ENCODE measurements around the gene OR6T1. TPM values are rescaled to one million over a fixed set of nuclear protein-coding genes. Genes with fewer than 3 reads are reported as not detected.

OR6T1 gene
- total and polyA plus RNA-seq, 2 donors (not counting 1 experiment from before 2014, with no cell fraction given): not detected

DNA sequence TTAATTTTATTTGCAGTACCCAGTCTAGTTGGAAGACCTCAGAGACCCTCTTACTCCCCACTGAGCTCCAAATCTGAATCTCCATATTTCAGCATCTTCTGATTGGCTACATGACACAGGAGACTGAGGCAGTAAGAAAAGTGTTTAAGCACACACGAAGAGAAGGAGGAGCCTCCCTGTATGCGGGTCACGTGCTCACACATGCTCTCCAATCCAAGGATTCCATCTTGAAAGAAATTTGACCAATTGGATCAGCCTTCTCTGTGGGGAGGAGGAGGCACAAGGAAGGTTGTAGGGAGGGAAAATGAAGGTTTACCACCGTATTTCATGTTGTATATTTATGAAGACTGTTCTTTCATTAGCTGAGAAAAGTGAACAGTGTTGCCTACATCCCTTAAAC is 1.2 kb downstream of the OR6T1 start:
- no peak for ATAC-seq (ENCODE audit: low read depth)

DNA sequence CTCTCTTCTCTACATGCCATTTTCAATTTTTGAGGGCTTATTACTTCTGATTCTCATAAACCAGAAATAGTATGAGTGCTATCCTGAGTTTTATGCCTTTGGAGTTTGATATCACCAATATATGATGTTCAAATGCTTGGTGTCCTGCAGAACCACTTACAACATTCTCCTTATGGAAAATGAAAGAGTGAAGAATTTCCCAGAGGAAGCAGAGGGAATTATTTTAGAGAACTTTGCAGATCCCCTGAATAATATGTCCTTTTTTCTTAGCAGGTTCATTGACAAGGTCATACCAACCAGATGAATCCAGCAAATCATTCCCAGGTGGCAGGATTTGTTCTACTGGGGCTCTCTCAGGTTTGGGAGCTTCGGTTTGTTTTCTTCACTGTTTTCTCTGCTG is 4.3 kb downstream of the OR6T1 start, which contains the start of gene OR4D5:
Gene OR4D5 (plus strand): TSS at position 301 of the 400 bp plus-strand sequence. CDS start 0 bp downstream, at position 301.
- ATAC-seq (ENCODE audit: low read depth) (no peak), DNase-seq (no peak)
- TF ChIP-seq, protein P1, sequence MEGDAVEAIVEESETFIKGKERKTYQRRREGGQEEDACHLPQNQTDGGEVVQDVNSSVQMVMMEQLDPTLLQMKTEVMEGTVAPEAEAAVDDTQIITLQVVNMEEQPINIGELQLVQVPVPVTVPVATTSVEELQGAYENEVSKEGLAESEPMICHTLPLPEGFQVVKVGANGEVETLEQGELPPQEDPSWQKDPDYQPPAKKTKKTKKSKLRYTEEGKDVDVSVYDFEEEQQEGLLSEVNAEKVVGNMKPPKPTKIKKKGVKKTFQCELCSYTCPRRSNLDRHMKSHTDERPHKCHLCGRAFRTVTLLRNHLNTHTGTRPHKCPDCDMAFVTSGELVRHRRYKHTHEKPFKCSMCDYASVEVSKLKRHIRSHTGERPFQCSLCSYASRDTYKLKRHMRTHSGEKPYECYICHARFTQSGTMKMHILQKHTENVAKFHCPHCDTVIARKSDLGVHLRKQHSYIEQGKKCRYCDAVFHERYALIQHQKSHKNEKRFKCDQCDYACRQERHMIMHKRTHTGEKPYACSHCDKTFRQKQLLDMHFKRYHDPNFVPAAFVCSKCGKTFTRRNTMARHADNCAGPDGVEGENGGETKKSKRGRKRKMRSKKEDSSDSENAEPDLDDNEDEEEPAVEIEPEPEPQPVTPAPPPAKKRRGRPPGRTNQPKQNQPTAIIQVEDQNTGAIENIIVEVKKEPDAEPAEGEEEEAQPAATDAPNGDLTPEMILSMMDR (IDR thresholded peaks at IDR 0.05): no peak
- TF ChIP-seq EZH2 (IDR thresholded peaks at IDR 0.05; ENCODE audit: borderline replicate concordance, insufficient read depth, low read depth, low read length, poor library complexity, severe bottlenecking): no peak
- H3K4me3 Mint-ChIP-seq: no peak within 1 kb of the TSS
- no peak within 1 kb of the TSS for H3K27ac Mint-ChIP-seq
- no peaks in the 10 kb centered on the region for H3K4me1 Mint-ChIP-seq
- Histone ChIP-seq H3K27ac (ENCODE audit: low read length in 2 of 2) (no peak within 1 kb of the TSS), H3K9me3 (ENCODE audit: control extremely low read depth in 1 of 3, control insufficient read depth in 2 of 3, insufficient read depth in 1 of 3, low read length in 2 of 3) (no peaks in the 10 kb centered on the region), H3K4me3 (ENCODE audit: control extremely low read depth in 1 of 5, extremely low read depth in 1 of 5, insufficient read depth in 1 of 5, low read depth in 2 of 5, low read length in 4 of 5) (no peak within 1 kb of the TSS), H4K20me1 (ENCODE audit: control insufficient read depth, insufficient read depth, low read length, poor library complexity, severe bottlenecking) (no peaks in the 10 kb centered on the region), H3K36me3 (replicated peaks in 1 of 2; ENCODE audit: control extremely low read depth in 1 of 2, control insufficient read depth in 1 of 2, extremely low read depth in 1 of 2, insufficient read depth in 2 of 2, low read length in 1 of 2) (no peaks in the 10 kb centered on the region), H3K79me2 (ENCODE audit: control insufficient read depth, insufficient read depth, low read length) (no peaks in the 10 kb centered on the region), H3K9ac (ENCODE audit: low read length) (no peak within 1 kb of the TSS), H3K4me2 (replicated peaks; ENCODE audit: low read depth, low read length, poor library complexity, severe bottlenecking) (no peak within 1 kb of the TSS), H3K27me3 (replicated peaks in 1 of 4; ENCODE audit: control extremely low read depth in 1 of 4, control insufficient read depth in 3 of 4, insufficient read depth in 4 of 4, low read length in 3 of 4) (no peaks in the 10 kb centered on the region), H2AFZ (ENCODE audit: insufficient read depth, low read depth, low read length, poor library complexity, severe bottlenecking) (no peak within 1 kb of the TSS), H3K4me1 (ENCODE audit: control insufficient read depth in 2 of 2, insufficient read depth in 2 of 2, low read length in 2 of 2) (no peaks in the 10 kb centered on the region)
- intact Hi-C loops (cut with micrococcal nuclease): no loop called here
- WGBS (ENCODE audit: insufficient coverage): no CpG with 5 or more reads among the region's 1 CpG
- no peaks in the 10 kb centered on the region for H3K27me3 Mint-ChIP-seq
- ChIA-PET CTCF (no interaction called here), POLR2A (no interaction called here)
- no peaks in the 10 kb centered on the region for H3K9me3 Mint-ChIP-seq (ENCODE audit: insufficient read depth)

More for the DNA sequence above, 1.2 kb downstream of the OR6T1 start:
- no peaks in the 10 kb centered on the region for H3K9me3 Mint-ChIP-seq (ENCODE audit: insufficient read depth)
- Histone ChIP-seq H2AFZ (ENCODE audit: insufficient read depth, low read depth, low read length, poor library complexity, severe bottlenecking) (no peak overlapping the region), H3K9me3 (ENCODE audit: control extremely low read depth in 1 of 3, control insufficient read depth in 2 of 3, insufficient read depth in 1 of 3, low read length in 2 of 3) (no peaks in the 10 kb centered on the region), H3K36me3 (replicated peaks in 1 of 2; ENCODE audit: control extremely low read depth in 1 of 2, control insufficient read depth in 1 of 2, extremely low read depth in 1 of 2, insufficient read depth in 2 of 2, low read length in 1 of 2) (no peaks in the 10 kb centered on the region), H3K4me1 (ENCODE audit: control insufficient read depth in 2 of 2, insufficient read depth in 2 of 2, low read length in 2 of 2) (no peaks in the 10 kb centered on the region), H3K79me2 (ENCODE audit: control insufficient read depth, insufficient read depth, low read length) (no peaks in the 10 kb centered on the region), H3K9ac (ENCODE audit: low read length) (no peak overlapping the region), H3K4me3 (ENCODE audit: control extremely low read depth in 1 of 5, extremely low read depth in 1 of 5, insufficient read depth in 1 of 5, low read depth in 2 of 5, low read length in 4 of 5) (no peak overlapping the region), H4K20me1 (ENCODE audit: control insufficient read depth, insufficient read depth, low read length, poor library complexity, severe bottlenecking) (no peaks in the 10 kb centered on the region), H3K27me3 (replicated peaks in 1 of 4; ENCODE audit: control extremely low read depth in 1 of 4, control insufficient read depth in 3 of 4, insufficient read depth in 4 of 4, low read length in 3 of 4) (no peaks in the 10 kb centered on the region), H3K27ac (ENCODE audit: low read length in 2 of 2) (no peak overlapping the region), H3K4me2 (replicated peaks; ENCODE audit: low read depth, low read length, poor library complexity, severe bottlenecking) (no peak overlapping the region)
- DNase-seq: no peak
- H3K4me1 Mint-ChIP-seq: no peaks in the 10 kb centered on the region
- no peak overlapping the region for H3K27ac Mint-ChIP-seq
- peaks cover 7% of the 10 kb centered on the region for H3K27me3 Mint-ChIP-seq
- WGBS (ENCODE audit: insufficient coverage): no CpG with 5 or more reads among the region's 4 CpGs
- TF ChIP-seq, protein P1 (IDR thresholded peaks at IDR 0.05): no peak
- TF ChIP-seq EZH2 (IDR thresholded peaks at IDR 0.05; ENCODE audit: borderline replicate concordance, insufficient read depth, low read depth, low read length, poor library complexity, severe bottlenecking): no peak
- ChIA-PET CTCF (interaction anchor here (0.6 kb wide), 1 partner anchor 157 kb away, joined by 3 read pairs; no protein-coding TSS in a partner anchor), POLR2A (no interaction called here)
- intact Hi-C loops (cut with micrococcal nuclease): no loop called here
- no peak overlapping the region for H3K4me3 Mint-ChIP-seq
